NCI-H1436 (cell line): ENCODE results near the gene SYTL5.

ENCODE experiments used
- DNase-seq: peaks from one replicate; lab custom pipeline; 2025; lab: John Stamatoyannopoulos, UW

Gene SYTL5

GRCh38 chrX:38089173-38089982, 83.0 kb downstream of the SYTL5 start:
- no peak for DNase-seq

- no peak for DNase-seq
Observed at GRCh38 chrX:38095971-38096529, 89.7 kb downstream of the SYTL5 start.

DNA sequence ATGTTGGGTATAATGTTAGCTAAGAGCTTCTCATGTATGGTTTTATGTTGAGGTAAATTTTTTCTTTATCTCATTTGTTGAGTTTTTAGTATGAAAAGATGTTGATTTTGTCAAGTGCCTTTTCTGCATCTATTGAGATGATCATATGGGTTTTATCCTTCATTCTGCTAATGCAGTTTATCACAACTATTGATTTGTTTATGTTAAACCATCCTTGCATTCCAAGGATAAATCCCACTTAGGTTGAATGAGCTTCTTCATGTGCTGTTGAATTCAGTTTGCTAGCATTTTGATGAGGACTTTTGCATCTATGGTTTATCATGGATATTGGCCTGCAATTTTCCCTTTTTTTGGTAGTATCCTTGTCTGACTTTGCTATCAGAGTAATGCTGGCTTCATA, 93.3 kb downstream of the SYTL5 start:
- no peak for DNase-seq

- DNase-seq: no peak
Observed at GRCh38 chrX:38102240-38102639, 95.9 kb downstream of the SYTL5 start.

DNA sequence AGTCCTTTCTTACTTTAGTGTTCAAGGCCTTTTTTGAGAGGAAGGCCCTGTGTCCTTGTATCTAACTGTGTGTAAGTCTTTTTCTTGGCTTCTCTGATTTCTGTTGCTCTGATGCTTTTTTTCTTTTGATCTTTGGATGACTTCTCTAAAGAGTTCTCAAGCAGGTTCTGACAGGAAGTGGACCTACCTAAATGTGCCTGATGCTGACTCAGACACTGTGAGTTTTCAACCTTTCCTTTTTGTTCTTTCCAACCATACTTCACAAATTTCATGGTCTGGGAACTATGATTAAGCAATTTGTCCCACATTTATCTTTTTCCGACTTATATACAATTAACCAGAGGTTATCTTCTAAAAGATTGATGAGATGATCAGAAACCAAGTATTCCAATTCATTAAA, 96.5 kb downstream of the SYTL5 start:
- no peak for DNase-seq

GRCh38 chrX:38103857-38104812, 97.8 kb downstream of the SYTL5 start:
- DNase-seq: no peak

- no peak for DNase-seq
Observed at GRCh38 chrX:38105216-38105725, 98.9 kb downstream of the SYTL5 start.

DNA sequence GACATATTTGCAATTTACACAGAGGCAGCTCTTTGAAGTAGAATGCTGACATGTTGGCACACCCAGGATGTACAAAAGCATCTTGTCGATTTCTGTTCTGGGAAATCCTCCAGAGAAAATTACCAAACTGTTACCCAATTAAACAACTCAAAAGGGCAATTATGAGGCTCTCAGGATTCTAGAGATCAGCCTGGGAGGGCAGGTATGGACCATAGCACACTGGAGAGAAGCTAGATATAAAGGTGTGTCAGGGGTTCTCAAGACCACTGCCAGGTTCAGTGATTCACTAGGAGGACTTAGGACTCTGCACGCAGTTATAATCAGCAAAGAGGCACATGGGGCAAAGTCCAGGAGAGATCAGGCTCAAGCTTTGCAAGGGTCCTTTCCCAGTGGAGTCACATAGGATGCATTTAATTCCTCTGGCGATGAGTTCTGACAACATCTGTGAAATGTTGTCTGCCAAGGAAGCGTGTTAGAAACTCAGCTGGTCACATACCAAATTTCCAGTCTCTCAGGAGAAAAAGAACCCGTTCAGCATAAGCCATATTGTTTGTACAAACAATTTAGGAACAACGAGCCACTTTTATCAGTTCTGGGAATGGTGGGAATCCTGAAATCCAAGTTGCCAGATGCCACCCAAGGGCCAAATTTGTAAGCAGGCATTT, 100.8 kb downstream of the SYTL5 start:
- no peak for DNase-seq

DNA sequence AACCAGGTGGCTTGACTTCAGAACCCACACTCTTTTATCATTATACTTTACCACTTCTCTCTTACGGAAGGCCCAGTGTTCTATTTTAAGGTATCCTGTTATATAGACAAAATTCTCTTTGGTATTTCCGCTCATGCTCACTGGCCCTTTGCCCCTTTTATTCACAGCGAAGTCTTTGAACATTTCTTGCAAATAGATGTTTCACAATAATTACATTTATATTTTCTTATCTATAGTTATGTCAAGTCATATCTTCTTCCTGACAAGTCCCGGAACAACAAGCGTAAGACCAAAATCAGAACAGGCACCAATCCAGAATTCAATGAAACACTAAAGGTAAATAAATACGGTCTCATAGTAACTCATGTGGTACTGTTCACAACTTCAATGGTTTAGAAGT, 102.0 kb downstream of the SYTL5 start:
- DNase-seq: no peak

DNA sequence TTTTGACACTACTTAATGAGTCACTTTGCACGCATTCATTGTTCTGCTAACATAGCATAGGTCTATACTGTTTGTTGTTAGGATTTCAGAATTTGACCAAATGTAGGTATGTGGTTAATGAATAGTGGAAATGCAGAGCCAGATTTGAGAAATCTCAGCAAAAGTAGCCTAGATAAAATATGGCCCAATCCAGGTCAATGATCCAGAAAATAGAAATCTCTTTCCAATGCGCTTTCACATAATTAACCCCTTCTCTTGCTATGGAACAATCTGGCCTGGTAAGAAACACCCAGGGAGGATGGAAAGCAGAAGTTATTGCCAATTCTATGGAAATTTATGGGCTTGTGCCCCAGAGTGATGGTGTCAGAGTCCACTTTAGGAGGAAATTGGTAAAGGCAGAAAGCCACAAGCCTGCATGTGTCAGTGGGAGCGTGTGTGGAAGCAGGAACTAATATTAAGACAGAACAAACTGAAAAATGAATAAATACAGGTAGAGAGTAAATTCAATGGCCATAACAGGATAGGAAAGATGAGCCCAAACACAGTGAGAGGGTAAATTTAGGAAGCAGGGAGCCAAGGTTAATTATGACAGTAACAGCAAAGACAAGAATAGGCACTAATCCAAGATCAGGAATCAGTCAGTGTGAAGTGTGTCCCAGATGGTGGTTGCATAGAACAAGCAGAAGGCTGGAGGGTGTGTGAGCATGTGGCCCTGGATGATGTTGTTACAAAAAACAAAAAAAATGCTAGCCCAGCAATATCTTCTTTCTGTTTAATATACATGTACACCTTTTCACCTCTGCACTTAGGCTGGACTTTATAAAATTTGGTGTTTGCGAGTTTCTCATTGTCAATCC, 102.9 kb downstream of the SYTL5 start:
- no peak for DNase-seq

- no peak for DNase-seq
Observed at GRCh38 chrX:38110231-38110630, 103.9 kb downstream of the SYTL5 start.

- no peak for DNase-seq
Observed at GRCh38 chrX:38111196-38111595, 104.8 kb downstream of the SYTL5 start.

- DNase-seq: no peak
Observed at GRCh38 chrX:38112566-38112965, 106.2 kb downstream of the SYTL5 start.

- DNase-seq: no peak
Observed at GRCh38 chrX:38116706-38117105, 110.4 kb downstream of the SYTL5 start.

DNA sequence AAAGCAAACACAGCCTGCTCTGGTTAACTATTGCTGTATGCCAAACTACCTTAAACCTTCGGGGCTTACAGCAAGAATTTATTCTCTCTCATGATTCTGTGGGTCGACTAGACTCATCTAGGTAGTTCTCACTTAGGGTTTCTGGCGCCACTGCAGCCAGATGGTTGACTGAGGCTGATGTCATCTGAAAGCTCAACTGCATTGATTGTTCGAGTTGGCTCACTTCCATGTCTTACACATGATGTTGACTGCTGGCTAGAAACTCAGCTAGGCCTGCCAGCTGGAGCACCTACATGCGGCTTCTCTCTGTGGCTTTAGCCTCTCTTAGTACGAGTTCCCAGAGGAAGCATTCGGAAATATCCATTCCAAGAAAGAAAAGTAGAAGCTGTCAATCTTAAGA, 111.1 kb downstream of the SYTL5 start:
- no peak for DNase-seq

GRCh38 chrX:38124000-38124399, 117.6 kb downstream of the SYTL5 start:
- no peak for DNase-seq

DNA sequence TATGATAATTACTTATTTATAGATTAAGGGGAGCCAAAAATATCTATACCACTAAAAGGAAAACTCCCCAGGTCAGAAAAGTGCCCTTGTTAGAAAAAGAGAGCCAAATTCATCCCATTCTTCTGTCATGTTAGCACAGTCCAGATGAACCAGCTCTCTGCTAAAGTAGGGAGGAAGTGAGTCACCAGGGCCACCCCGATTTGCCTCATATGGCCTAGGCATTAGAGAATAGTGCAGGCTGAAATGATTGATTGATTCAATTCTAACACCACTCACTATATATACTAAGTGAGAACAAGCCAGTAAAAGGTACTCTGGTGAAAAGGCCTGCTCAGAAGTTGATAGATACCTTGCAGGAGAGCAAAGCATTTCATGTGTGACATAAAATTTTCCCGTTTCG, 119.8 kb downstream of the SYTL5 start:
- no peak for DNase-seq

DNA sequence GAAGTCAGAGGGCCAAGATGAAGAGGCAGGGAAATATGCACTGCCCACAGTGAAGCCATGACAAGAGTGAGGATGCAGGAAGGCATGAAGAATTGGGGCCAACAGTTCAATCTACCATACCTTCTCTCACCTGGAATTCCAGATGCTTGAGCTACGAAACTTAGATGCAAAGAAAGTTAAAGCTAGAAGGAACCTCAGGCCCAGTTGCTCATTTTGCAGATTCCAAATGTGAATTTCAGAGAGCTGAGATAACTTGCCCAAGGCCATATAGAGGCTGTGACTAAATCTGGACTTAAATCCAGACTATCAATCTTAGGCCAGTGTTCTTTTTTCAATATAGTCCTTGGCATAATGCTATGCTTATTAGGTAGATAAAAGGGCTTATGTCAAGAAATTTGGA, 121.6 kb downstream of the SYTL5 start:
- DNase-seq: no peak

- DNase-seq: no peak
Observed at GRCh38 chrX:38129366-38129765, 123.0 kb downstream of the SYTL5 start.

- no peak for DNase-seq
Observed at GRCh38 chrX:38138157-38138891, 132.0 kb downstream of the SYTL5 start.
